SK-N-SH treated with all-trans-retinoic acid at 6 μM for 48 hours (cell line): ENCODE data around the gene MINDY4.
A peak's percentile ranks its signal among the peaks of the same experiment; 100 is the strongest.

Source experiments
- ATAC-seq: fragments of 200-7000 bp; cut with Tn5 transposase; 3 replicates; pipeline ENCODE4 v1.9.1; 2020; ENCODE audit warnings: mild to moderate bottlenecking, moderate library complexity
- ARNTL ChIP-seq: fragments of 450-650 bp; formaldehyde crosslinking; IDR thresholded peaks from 2 replicates; pipeline ENCODE4 v1.5.0; 2020; ENCODE audit warnings: low read depth, mild to moderate bottlenecking, moderate library complexity, borderline replicate concordance
- BACH2 ChIP-seq: fragments of 250-450 bp; sonication (Bioruptor Pico); IDR thresholded peaks from 2 replicates; pipeline ENCODE4 v1.9.0; 2021; ENCODE audit warnings: mild to moderate bottlenecking, borderline replicate concordance
- CSDC2 ChIP-seq: fragments of 250-450 bp; sonication (Bioruptor Pico); IDR thresholded peaks from 2 replicates; pipeline ENCODE4 v1.5.0; 2020; ENCODE audit warnings: mild to moderate bottlenecking, moderate library complexity
- ESRRG ChIP-seq: fragments of 250-450 bp; sonication (Bioruptor Pico); IDR thresholded peaks from 2 replicates; pipeline ENCODE4 v1.6.1; 2021; ENCODE audit warnings: mild to moderate bottlenecking
- GLIS3 ChIP-seq: fragments of 250-450 bp; sonication (Bioruptor Pico); IDR thresholded peaks from 2 replicates; pipeline ENCODE4 v1.5.0; 2020; ENCODE audit warnings: mild to moderate bottlenecking, moderate library complexity
- ISL1 ChIP-seq: fragments of 250-450 bp; sonication (Bioruptor Pico); IDR thresholded peaks from 2 replicates; pipeline ENCODE4 v2.1.2; 2022; ENCODE audit warnings: mild to moderate bottlenecking, moderate library complexity
- OSR1 ChIP-seq: fragments of 250-450 bp; sonication (Bioruptor Pico); IDR thresholded peaks from 2 replicates; pipeline ENCODE4 v1.8.0; 2022; ENCODE audit warnings: moderate library complexity, mild to moderate bottlenecking, inconsistent platforms
- PATZ1 ChIP-seq: fragments of 250-450 bp; sonication (Bioruptor Pico); IDR thresholded peaks from 2 replicates; pipeline ENCODE4 v1.8.0; 2020; ENCODE audit warnings: mild to moderate bottlenecking, moderate library complexity, borderline replicate concordance
- PPARA ChIP-seq: fragments of 250-450 bp; sonication (Bioruptor Pico); IDR thresholded peaks from 2 replicates; pipeline ENCODE4 v1.5.0; 2020; ENCODE audit warnings: mild to moderate bottlenecking, borderline replicate concordance
- RARB ChIP-seq: fragments of 250-450 bp; sonication (Bioruptor Pico); IDR thresholded peaks from 2 replicates; pipeline ENCODE4 v1.8.0; 2021; ENCODE audit warnings: mild to moderate bottlenecking, moderate library complexity
- SNAI2 ChIP-seq: fragments of 250-450 bp; sonication (Bioruptor Pico); IDR thresholded peaks from 2 replicates; pipeline ENCODE4 v1.5.0; 2020; ENCODE audit warnings: mild to moderate bottlenecking, moderate library complexity
- TCF4 ChIP-seq: fragments of 250-450 bp; sonication (Bioruptor Pico); IDR thresholded peaks from 2 replicates; pipeline ENCODE4 v1.8.0; 2021; ENCODE audit warnings: mild to moderate bottlenecking, moderate library complexity, borderline replicate concordance
- TOX ChIP-seq: fragments of 250-450 bp; sonication (Bioruptor Pico); IDR thresholded peaks from 2 replicates; pipeline ENCODE4 v1.8.0; 2021; ENCODE audit warnings: mild to moderate bottlenecking, moderate library complexity, borderline replicate concordance
- ZC3H10 ChIP-seq: fragments of 250-450 bp; sonication (Bioruptor Pico); IDR thresholded peaks from 2 replicates; pipeline ENCODE4 v1.5.1; 2021; ENCODE audit warnings: mild to moderate bottlenecking, moderate library complexity
- ZFP3 ChIP-seq: fragments of 250-450 bp; sonication (Bioruptor Pico); IDR thresholded peaks from 2 replicates; pipeline ENCODE4 v1.5.0; 2020; ENCODE audit warnings: mild to moderate bottlenecking, moderate library complexity
- ZFP30 ChIP-seq: fragments of 450-650 bp; formaldehyde crosslinking; IDR thresholded peaks from 2 replicates; pipeline ENCODE4 v1.5.0; 2022; ENCODE audit warnings: mild to moderate bottlenecking, moderate library complexity
- ZNF70 ChIP-seq: fragments of 450-650 bp; formaldehyde crosslinking; IDR thresholded peaks from 2 replicates; pipeline ENCODE4 v1.5.0; 2020; ENCODE audit warnings: mild to moderate bottlenecking, moderate library complexity
- TF ChIP-seq, protein P1 (sequence below): fragments of 250-450 bp; sonication (Bioruptor Pico); IDR thresholded peaks from 2 replicates; pipeline ENCODE4 v1.8.0; 2021; ENCODE audit warnings: low read depth, mild to moderate bottlenecking, moderate library complexity, borderline replicate concordance
- TF ChIP-seq, protein P2 (sequence below): fragments of 250-450 bp; sonication (Bioruptor Pico); IDR thresholded peaks from 2 replicates; pipeline ENCODE4 v1.5.1; 2020; ENCODE audit warnings: low read depth, mild to moderate bottlenecking, moderate library complexity
- TF ChIP-seq, protein P3 (sequence below): fragments of 250-450 bp; sonication (Bioruptor Pico); IDR thresholded peaks from 2 replicates; pipeline ENCODE4 v1.5.1; 2021; ENCODE audit warnings: mild to moderate bottlenecking, moderate library complexity

MINDY4 gene

DNA sequence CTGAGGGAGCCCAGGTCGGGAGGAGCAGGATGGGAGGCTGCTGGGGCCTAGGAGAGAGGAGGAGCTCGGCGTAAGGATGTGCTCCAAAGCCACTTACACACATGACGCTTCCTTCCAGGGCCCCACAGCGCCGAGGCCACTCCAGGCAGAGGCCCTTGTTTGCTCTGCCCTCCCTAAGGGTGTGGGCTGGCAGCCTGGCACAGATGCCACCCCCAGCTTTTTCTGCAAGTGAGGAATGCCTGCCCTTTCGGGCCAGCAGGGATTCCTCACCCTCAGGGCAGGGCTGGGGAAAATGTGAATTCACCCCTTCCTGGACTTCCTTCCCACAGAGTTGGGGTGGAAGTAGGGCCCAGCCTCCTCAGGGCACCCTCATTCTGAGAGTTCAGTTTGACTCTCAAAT lies 134.8 kb downstream of the MINDY4 start:
- no peak for TF ChIP-seq ISL1 (CRISPR knock-in tag)
- TF ChIP-seq CSDC2 (CRISPR knock-in tag): no peak
- no peak for TF ChIP-seq PATZ1
- no peak for TF ChIP-seq ZFP3 (CRISPR knock-in tag)
- no peak for TF ChIP-seq BACH2 (CRISPR knock-in tag)
- no peak for TF ChIP-seq ARNTL (CRISPR knock-in tag)
- TF ChIP-seq, protein P1, sequence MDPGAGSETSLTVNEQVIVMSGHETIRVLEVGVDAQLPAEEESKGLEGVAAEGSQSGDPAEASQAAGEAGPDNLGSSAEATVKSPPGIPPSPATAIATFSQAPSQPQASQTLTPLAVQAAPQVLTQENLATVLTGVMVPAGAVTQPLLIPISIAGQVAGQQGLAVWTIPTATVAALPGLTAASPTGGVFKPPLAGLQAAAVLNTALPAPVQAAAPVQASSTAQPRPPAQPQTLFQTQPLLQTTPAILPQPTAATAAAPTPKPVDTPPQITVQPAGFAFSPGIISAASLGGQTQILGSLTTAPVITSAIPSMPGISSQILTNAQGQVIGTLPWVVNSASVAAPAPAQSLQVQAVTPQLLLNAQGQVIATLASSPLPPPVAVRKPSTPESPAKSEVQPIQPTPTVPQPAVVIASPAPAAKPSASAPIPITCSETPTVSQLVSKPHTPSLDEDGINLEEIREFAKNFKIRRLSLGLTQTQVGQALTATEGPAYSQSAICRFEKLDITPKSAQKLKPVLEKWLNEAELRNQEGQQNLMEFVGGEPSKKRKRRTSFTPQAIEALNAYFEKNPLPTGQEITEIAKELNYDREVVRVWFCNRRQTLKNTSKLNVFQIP (CRISPR knock-in tag): no peak
- no peak for TF ChIP-seq OSR1 (CRISPR knock-in tag)
- TF ChIP-seq, protein P2, sequence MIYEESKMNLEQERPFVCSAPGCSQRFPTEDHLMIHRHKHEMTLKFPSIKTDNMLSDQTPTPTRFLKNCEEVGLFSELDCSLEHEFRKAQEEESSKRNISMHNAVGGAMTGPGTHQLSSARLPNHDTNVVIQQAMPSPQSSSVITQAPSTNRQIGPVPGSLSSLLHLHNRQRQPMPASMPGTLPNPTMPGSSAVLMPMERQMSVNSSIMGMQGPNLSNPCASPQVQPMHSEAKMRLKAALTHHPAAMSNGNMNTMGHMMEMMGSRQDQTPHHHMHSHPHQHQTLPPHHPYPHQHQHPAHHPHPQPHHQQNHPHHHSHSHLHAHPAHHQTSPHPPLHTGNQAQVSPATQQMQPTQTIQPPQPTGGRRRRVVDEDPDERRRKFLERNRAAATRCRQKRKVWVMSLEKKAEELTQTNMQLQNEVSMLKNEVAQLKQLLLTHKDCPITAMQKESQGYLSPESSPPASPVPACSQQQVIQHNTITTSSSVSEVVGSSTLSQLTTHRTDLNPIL (CRISPR knock-in tag): no peak
- no peak for TF ChIP-seq GLIS3 (CRISPR knock-in tag)
- TF ChIP-seq ESRRG: no peak
- no peak for TF ChIP-seq RARB (CRISPR knock-in tag)
- no peak for TF ChIP-seq ZFP30 (CRISPR knock-in tag)
- TF ChIP-seq, all 23 proteins: peak for 0
- ATAC-seq: peak; percentile 38

DNA sequence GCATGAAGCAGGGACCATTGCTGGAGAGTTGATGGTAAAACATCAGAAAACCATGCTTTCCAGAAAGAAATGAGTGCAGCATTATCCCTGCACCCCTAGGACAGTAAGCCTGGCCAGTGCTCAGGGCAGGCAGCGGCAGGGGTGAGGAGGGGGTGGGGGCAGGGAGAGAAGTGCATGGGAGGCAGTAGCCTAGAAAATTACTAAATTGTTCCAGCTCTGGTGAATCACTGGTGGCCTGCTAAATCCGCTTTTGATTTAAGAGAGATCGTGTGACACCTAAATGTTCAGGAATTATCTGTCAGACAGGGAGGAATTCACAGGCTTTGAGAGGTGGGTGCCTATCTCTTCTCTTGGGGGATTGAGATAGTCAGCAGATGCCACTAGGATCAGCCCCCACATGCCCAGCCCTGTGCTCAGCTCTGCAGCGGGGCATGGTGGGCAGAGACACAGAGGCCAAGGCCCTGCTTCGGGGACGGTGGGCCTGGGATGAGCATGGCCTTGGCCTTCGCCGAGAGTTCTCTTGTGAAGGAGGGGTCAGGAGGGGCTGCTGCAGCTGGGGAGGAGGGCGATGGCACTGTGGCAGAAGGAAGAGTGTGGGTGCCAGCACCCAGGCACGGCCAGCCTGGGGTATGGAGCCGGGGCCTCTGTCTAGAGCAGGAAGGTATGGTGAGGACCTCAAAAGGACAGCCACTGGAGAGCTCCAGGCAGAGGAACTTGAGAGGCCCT lies 135.5 kb downstream of the MINDY4 start:
- ATAC-seq: peak; percentile 64
- no peak for TF ChIP-seq TCF4 (CRISPR knock-in tag)
- TF ChIP-seq, protein P1 (CRISPR knock-in tag): no peak
- TF ChIP-seq TOX (CRISPR knock-in tag): no peak
- no peak for TF ChIP-seq OSR1 (CRISPR knock-in tag)
- TF ChIP-seq ESRRG: no peak
- TF ChIP-seq, all 23 proteins: peak for 0

GRCh38 chr7:30907527-30908267 lies 136.5 kb downstream of the MINDY4 start:
- no peak for ATAC-seq
- TF ChIP-seq TCF4 (CRISPR knock-in tag) (no peak), PATZ1 (no peak), ZNF70 (no peak), OSR1 (CRISPR knock-in tag) (no peak), ZFP3 (CRISPR knock-in tag) (no peak), RARB (CRISPR knock-in tag) (no peak), ARNTL (CRISPR knock-in tag) (no peak), ZC3H10 (CRISPR knock-in tag) (no peak), CSDC2 (CRISPR knock-in tag) (no peak), TOX (CRISPR knock-in tag) (no peak), SNAI2 (no peak), PPARA (no peak), ESRRG (no peak), ISL1 (CRISPR knock-in tag) (no peak)
- TF ChIP-seq, protein P1 (CRISPR knock-in tag): no peak
- TF ChIP-seq, protein P2 (CRISPR knock-in tag): no peak
- TF ChIP-seq, protein P3, sequence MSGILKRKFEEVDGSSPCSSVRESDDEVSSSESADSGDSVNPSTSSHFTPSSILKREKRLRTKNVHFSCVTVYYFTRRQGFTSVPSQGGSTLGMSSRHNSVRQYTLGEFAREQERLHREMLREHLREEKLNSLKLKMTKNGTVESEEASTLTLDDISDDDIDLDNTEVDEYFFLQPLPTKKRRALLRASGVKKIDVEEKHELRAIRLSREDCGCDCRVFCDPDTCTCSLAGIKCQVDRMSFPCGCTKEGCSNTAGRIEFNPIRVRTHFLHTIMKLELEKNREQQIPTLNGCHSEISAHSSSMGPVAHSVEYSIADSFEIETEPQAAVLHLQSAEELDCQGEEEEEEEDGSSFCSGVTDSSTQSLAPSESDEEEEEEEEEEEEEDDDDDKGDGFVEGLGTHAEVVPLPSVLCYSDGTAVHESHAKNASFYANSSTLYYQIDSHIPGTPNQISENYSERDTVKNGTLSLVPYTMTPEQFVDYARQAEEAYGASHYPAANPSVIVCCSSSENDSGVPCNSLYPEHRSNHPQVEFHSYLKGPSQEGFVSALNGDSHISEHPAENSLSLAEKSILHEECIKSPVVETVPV: no peak
